Mesothelial cell of epicardium (in vitro differentiated cells): Measurements from ENCODE around the gene PPP1R16B. TPM values are rescaled to one million over a fixed set of nuclear protein-coding genes. Genes with fewer than 3 reads are reported as not detected.
A peak's percentile ranks its signal among the peaks of the same experiment; 100 is the strongest.

ENCODE experiments used
- DNase-seq, 2 experiments: peaks; one replicate each; pipeline ENCODE4 v3.0.0; 2021; ENCODE audit warnings: low spot score in 2 of 2; ENCODE audit not compliant: unreplicated experiment in 2 of 2
- H3K27ac Mint-ChIP-seq: 2 replicates; pipeline ENCODE4 v1.8.0; 2021; ENCODE audit warnings: mixed read lengths
- H3K27me3 Mint-ChIP-seq: 2 replicates; pipeline ENCODE4 v1.8.0; 2021; ENCODE audit warnings: low read depth, mixed read lengths
- H3K36me3 Mint-ChIP-seq: 2 replicates; pipeline ENCODE4 v1.8.0; 2021; ENCODE audit warnings: mixed read lengths
- H3K4me1 Mint-ChIP-seq: 2 replicates; pipeline ENCODE4 v1.8.0; 2021; ENCODE audit warnings: mixed read lengths
- H3K4me3 Mint-ChIP-seq: 2 replicates; pipeline ENCODE4 v1.8.0; 2021; ENCODE audit warnings: mild to moderate bottlenecking, moderate library complexity, mixed read lengths
- H3K9me3 Mint-ChIP-seq: 2 replicates; pipeline ENCODE4 v1.8.0; 2021; ENCODE audit warnings: mixed read lengths
- CTCF ChIP-seq: fragments of 200-600 bp; sonication (generic); IDR thresholded peaks from one replicate; pipeline ENCODE4 v1.5.0; 2021; ENCODE audit warnings: antibody characterized with exemption; ENCODE audit not compliant: unreplicated experiment
- total RNA-seq: library from RNA; stranded (reverse); gene quantifications from 3 replicates; pipeline ENCODE4 v1.2.1, GENCODE V29; 2021

Gene PPP1R16B
- total RNA-seq, 1 donor from 2014 or later: not detected

- H3K27ac Mint-ChIP-seq: peak overlapping the region; percentile 70
- no peak for DNase-seq
- no peak for TF ChIP-seq CTCF
- peaks cover 18% of the 10 kb centered on the region for H3K36me3 Mint-ChIP-seq
- no peaks in the 10 kb centered on the region for H3K27me3 Mint-ChIP-seq
- no peak overlapping the region for H3K4me3 Mint-ChIP-seq
- H3K4me1 Mint-ChIP-seq: peaks cover 25% of the 10 kb centered on the region
- H3K9me3 Mint-ChIP-seq: no peaks in the 10 kb centered on the region
Observed at GRCh38 chr20:38946836-38947235, 141.3 kb downstream of the PPP1R16B start.

- Mint-ChIP-seq H3K4me3 (no peak overlapping the region), H3K36me3 (peaks cover 14% of the 10 kb centered on the region), H3K9me3 (no peaks in the 10 kb centered on the region), H3K27ac (peak overlapping the region; percentile 60), H3K4me1 (peaks cover 25% of the 10 kb centered on the region), H3K27me3 (no peaks in the 10 kb centered on the region)
- no peak for TF ChIP-seq CTCF
- no peak for DNase-seq
Observed at GRCh38 chr20:38947931-38948362, 142.4 kb downstream of the PPP1R16B start.

- Mint-ChIP-seq H3K9me3 (no peaks in the 10 kb centered on the region), H3K27me3 (no peaks in the 10 kb centered on the region), H3K4me1 (peaks cover 25% of the 10 kb centered on the region), H3K4me3 (no peak overlapping the region), H3K36me3 (peaks cover 17% of the 10 kb centered on the region), H3K27ac (no peak overlapping the region)
- TF ChIP-seq CTCF: no peak
- no peak for DNase-seq
Observed at GRCh38 chr20:38950254-38950653, 144.8 kb downstream of the PPP1R16B start.

GRCh38 chr20:38951611-38952010 is 146.1 kb downstream of the PPP1R16B start:
- DNase-seq: no peak
- Mint-ChIP-seq H3K27ac (no peak overlapping the region), H3K27me3 (no peaks in the 10 kb centered on the region), H3K9me3 (no peaks in the 10 kb centered on the region), H3K4me3 (no peak overlapping the region), H3K4me1 (peaks cover 20% of the 10 kb centered on the region), H3K36me3 (peaks cover 13% of the 10 kb centered on the region)
- TF ChIP-seq CTCF: no peak

GRCh38 chr20:38952153-38952552 is 146.7 kb downstream of the PPP1R16B start:
- no peak for TF ChIP-seq CTCF
- H3K36me3 Mint-ChIP-seq: peaks cover 13% of the 10 kb centered on the region
- DNase-seq: no peak
- H3K9me3 Mint-ChIP-seq: no peaks in the 10 kb centered on the region
- peaks cover 15% of the 10 kb centered on the region for H3K4me1 Mint-ChIP-seq
- no peaks in the 10 kb centered on the region for H3K27me3 Mint-ChIP-seq
- no peak overlapping the region for H3K27ac Mint-ChIP-seq
- H3K4me3 Mint-ChIP-seq: no peak overlapping the region
